ENCODE data around the gene ADCY3. TPM values are rescaled to one million over a fixed set of nuclear protein-coding genes. Genes with fewer than 3 reads are reported as not detected.

The ADCY3 gene
- total RNA-seq, 2 experiments from 2014 or later = 28.1 to 31.4 TPM

- TF ChIP-seq, protein P1, sequence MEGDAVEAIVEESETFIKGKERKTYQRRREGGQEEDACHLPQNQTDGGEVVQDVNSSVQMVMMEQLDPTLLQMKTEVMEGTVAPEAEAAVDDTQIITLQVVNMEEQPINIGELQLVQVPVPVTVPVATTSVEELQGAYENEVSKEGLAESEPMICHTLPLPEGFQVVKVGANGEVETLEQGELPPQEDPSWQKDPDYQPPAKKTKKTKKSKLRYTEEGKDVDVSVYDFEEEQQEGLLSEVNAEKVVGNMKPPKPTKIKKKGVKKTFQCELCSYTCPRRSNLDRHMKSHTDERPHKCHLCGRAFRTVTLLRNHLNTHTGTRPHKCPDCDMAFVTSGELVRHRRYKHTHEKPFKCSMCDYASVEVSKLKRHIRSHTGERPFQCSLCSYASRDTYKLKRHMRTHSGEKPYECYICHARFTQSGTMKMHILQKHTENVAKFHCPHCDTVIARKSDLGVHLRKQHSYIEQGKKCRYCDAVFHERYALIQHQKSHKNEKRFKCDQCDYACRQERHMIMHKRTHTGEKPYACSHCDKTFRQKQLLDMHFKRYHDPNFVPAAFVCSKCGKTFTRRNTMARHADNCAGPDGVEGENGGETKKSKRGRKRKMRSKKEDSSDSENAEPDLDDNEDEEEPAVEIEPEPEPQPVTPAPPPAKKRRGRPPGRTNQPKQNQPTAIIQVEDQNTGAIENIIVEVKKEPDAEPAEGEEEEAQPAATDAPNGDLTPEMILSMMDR (IDR thresholded peaks at IDR 0.05) = no peak
- H3K9me3 ChIP-seq (ENCODE audit: control insufficient read depth in 1 of 2, insufficient read depth in 1 of 2, low read length in 2 of 2) = peaks cover 0 to 23% of the 10 kb centered on the region in 2 experiments
- H3K27ac Mint-ChIP-seq = no peak overlapping the region
- ChIA-PET CTCF (no interaction called here), POLR2A (no interaction called here)
- H3K4me1 ChIP-seq (ENCODE audit: insufficient read depth, low read length) = no peaks in the 10 kb centered on the region
- peaks cover 9% of the 10 kb centered on the region for H3K36me3 ChIP-seq (ENCODE audit: insufficient read depth, low read length)
- no peaks in the 10 kb centered on the region for H3K4me1 Mint-ChIP-seq (ENCODE audit: low read depth)
- DNase-seq = no peak
- H3K36me3 Mint-ChIP-seq (ENCODE audit: low read depth) = peaks cover 1% of the 10 kb centered on the region
- no peak overlapping the region for H3K4me3 Mint-ChIP-seq
- intact Hi-C loops (cut with DNase I, micrococcal nuclease) = no loop called here
- no peaks in the 10 kb centered on the region for H3K27me3 ChIP-seq (ENCODE audit: control insufficient read depth in 1 of 2, insufficient read depth in 2 of 2, low read length in 2 of 2)
- H3K4me3 ChIP-seq (ENCODE audit: low read length) = no peak overlapping the region
- no peaks in the 10 kb centered on the region for H3K27me3 Mint-ChIP-seq
- no peak overlapping the region for H3K27ac ChIP-seq (ENCODE audit: low read depth in 1 of 2, low read length in 2 of 2)
- ATAC-seq (ENCODE audit: poor library complexity) = no peak
- no peaks in the 10 kb centered on the region for H3K9me3 Mint-ChIP-seq
These were observed 74.3 kb downstream of the ADCY3 start for GRCh38 chr2:24845691-24846090.

DNA sequence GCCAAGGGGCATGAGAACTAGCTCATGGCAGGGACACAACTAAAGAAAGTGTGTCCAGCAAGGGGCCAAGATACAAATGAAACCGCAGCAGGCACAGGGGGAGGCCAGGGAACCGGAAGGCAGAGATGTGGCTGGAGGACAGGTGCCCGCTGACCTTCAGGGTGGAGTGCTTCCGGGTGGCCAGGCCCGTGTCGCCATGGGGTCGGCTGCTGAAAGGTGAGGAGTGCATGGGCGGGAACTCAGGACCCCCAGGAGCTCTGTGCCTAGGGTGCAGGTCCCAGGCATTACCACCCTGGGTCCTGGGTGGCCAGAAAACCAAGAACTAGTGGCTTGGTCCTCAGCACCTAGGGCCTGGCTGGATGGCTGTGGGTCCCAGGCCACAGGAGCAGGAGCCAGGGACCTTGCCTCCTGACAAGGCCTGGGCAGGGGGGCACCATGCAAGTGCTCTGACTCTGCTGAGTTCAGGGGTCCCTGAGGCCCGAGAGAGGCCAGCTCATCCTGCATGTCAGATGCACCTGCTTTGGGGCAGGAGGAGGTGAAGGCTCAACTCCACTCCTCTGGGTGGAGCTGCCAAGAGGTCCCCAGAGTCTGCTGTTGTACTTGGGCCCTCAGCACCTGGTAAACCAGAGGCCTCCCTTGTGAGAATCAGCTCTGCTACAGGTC lies 75.9 kb downstream of the ADCY3 start:
- Mint-ChIP-seq H3K4me1 (ENCODE audit: low read depth) (no peaks in the 10 kb centered on the region), H3K27me3 (no peaks in the 10 kb centered on the region), H3K4me3 (no peak overlapping the region), H3K36me3 (ENCODE audit: low read depth) (peaks cover 4% of the 10 kb centered on the region), H3K27ac (no peak overlapping the region), H3K9me3 (no peaks in the 10 kb centered on the region)
- no peak overlapping the region for H3K4me3 ChIP-seq (ENCODE audit: low read length)
- TF ChIP-seq, protein P1 (IDR thresholded peaks at IDR 0.05) = no peak
- ChIA-PET CTCF (no interaction called here), POLR2A (no interaction called here)
- ATAC-seq (ENCODE audit: poor library complexity) = no peak
- no peak overlapping the region for H3K27ac ChIP-seq (ENCODE audit: low read depth in 1 of 2, low read length in 2 of 2)
- peaks cover 0 to 17% of the 10 kb centered on the region in 2 experiments for H3K9me3 ChIP-seq (ENCODE audit: control insufficient read depth in 1 of 2, insufficient read depth in 1 of 2, low read length in 2 of 2)
- intact Hi-C loops (cut with DNase I, micrococcal nuclease) = no loop called here
- no peaks in the 10 kb centered on the region for H3K4me1 ChIP-seq (ENCODE audit: insufficient read depth, low read length)
- DNase-seq = no peak
- H3K27me3 ChIP-seq (ENCODE audit: control insufficient read depth in 1 of 2, insufficient read depth in 2 of 2, low read length in 2 of 2) = no peaks in the 10 kb centered on the region
- H3K36me3 ChIP-seq (ENCODE audit: insufficient read depth, low read length) = peaks cover 16% of the 10 kb centered on the region

DNA sequence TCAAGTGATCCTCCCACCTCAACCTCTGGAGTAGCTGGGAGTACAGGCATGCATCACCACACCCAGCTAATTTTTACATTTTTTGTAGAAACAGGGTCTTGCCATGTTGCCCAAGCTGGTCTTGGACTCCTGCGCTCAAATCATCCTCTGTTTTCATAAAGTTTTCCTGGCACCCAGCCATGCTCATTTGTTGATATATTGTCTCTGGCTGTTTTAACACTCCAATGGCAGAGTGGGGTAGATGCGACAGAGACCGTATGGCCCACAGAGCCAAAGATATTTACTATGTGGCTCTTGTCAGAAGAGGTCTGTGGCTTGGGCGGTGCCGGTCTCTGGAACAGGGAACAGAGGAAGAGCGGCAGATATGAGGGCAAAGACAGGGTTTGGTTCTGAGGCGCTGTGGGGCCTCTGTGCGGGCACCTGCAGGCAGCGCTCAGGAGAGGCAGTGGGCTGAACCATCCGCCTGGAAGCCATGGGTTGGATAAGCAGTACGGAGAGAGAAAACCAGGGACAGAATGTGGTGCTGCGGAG lies 76.6 kb downstream of the ADCY3 start:
- H3K36me3 Mint-ChIP-seq (ENCODE audit: low read depth) = peaks cover 4% of the 10 kb centered on the region
- intact Hi-C loops (cut with DNase I, micrococcal nuclease) = no loop called here
- Histone ChIP-seq H3K4me1 (ENCODE audit: insufficient read depth, low read length) (no peaks in the 10 kb centered on the region), H3K36me3 (ENCODE audit: insufficient read depth, low read length) (peaks cover 16% of the 10 kb centered on the region), H3K9me3 (ENCODE audit: control insufficient read depth in 1 of 2, insufficient read depth in 1 of 2, low read length in 2 of 2) (peaks cover 0 to 10% of the 10 kb centered on the region in 2 experiments), H3K27me3 (ENCODE audit: control insufficient read depth in 1 of 2, insufficient read depth in 2 of 2, low read length in 2 of 2) (no peaks in the 10 kb centered on the region), H3K4me3 (ENCODE audit: low read length) (no peak overlapping the region), H3K27ac (ENCODE audit: low read depth in 1 of 2, low read length in 2 of 2) (no peak overlapping the region)
- H3K4me1 Mint-ChIP-seq (ENCODE audit: low read depth) = no peaks in the 10 kb centered on the region
- no peaks in the 10 kb centered on the region for H3K9me3 Mint-ChIP-seq
- no peak overlapping the region for H3K27ac Mint-ChIP-seq
- ChIA-PET CTCF (no interaction called here), POLR2A (no interaction called here)
- no peak overlapping the region for H3K4me3 Mint-ChIP-seq
- H3K27me3 Mint-ChIP-seq = no peaks in the 10 kb centered on the region
- ATAC-seq (ENCODE audit: poor library complexity) (no peak), DNase-seq (no peak)
- TF ChIP-seq, protein P1 (IDR thresholded peaks at IDR 0.05) = no peak
